ENCODE measurements around the gene PILRA. TPM values are rescaled to one million over a fixed set of nuclear protein-coding genes. Genes with fewer than 3 reads are reported as not detected.

Gene PILRA
- total and polyA plus RNA-seq, 2 donors (not counting 1 experiment from before 2014, with no cell fraction given) = 10.3 to 23.0 TPM

DNA sequence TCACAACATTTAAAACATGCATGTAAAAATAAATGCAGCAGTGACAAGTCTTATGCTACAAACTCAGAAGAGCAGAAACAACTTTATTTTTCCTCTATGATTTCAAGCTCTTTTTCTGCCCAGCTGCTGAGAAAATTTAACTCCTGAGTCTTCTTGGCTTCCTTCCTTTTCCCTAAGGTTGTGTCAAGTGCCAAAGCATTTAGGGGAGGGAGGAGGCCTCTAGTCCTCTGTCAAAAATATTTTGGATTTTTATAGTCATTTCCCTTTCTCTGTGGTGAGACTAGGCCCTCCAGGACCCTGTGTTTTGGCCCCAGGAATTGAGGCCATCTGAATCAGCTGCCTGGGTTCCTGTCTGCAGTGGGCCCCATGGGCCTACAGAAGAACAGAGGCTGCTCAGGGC lies 26.4 kb upstream of the PILRA start:
- intact Hi-C loops (cut with micrococcal nuclease) = loop anchor here (10.0 kb wide), 1 partner anchor 72 kb away; no protein-coding TSS in a partner anchor
- Histone ChIP-seq H2AFZ (ENCODE audit: insufficient read depth, low read depth, low read length, poor library complexity, severe bottlenecking) (no peak overlapping the region), H3K9ac (ENCODE audit: low read length) (no peak overlapping the region), H3K36me3 (replicated peaks in 1 of 2; ENCODE audit: control extremely low read depth in 1 of 2, control insufficient read depth in 1 of 2, extremely low read depth in 1 of 2, insufficient read depth in 2 of 2, low read length in 1 of 2) (peaks cover 9 to 62% of the 10 kb centered on the region in 2 experiments), H3K27ac (ENCODE audit: low read length in 2 of 2) (peak overlapping the region; percentile 2 to 30), H3K27me3 (replicated peaks in 1 of 4; ENCODE audit: control extremely low read depth in 1 of 4, control insufficient read depth in 3 of 4, insufficient read depth in 4 of 4, low read length in 3 of 4) (no peaks in the 10 kb centered on the region), H3K79me2 (ENCODE audit: control insufficient read depth, insufficient read depth, low read length) (peaks cover 68% of the 10 kb centered on the region), H3K4me1 (ENCODE audit: control insufficient read depth in 2 of 2, insufficient read depth in 2 of 2, low read length in 2 of 2) (peaks cover 17 to 32% of the 10 kb centered on the region in 2 donors), H3K9me3 (ENCODE audit: control extremely low read depth in 1 of 3, control insufficient read depth in 2 of 3, insufficient read depth in 1 of 3, low read length in 2 of 3) (no peaks in the 10 kb centered on the region), H4K20me1 (ENCODE audit: control insufficient read depth, insufficient read depth, low read length, poor library complexity, severe bottlenecking) (no peaks in the 10 kb centered on the region), H3K4me2 (replicated peaks; ENCODE audit: low read depth, low read length, poor library complexity, severe bottlenecking) (no peak overlapping the region), H3K4me3 (ENCODE audit: control extremely low read depth in 1 of 5, extremely low read depth in 1 of 5, insufficient read depth in 1 of 5, low read depth in 2 of 5, low read length in 4 of 5) (no peak overlapping the region)
- Mint-ChIP-seq H3K27me3 (no peaks in the 10 kb centered on the region), H3K4me1 (peaks cover 29% of the 10 kb centered on the region), H3K9me3 (ENCODE audit: insufficient read depth) (no peaks in the 10 kb centered on the region), H3K4me3 (no peak overlapping the region), H3K27ac (no peak overlapping the region)
- ATAC-seq (ENCODE audit: low read depth) (no peak), DNase-seq (no peak)
- POLR2A ChIA-PET = no interaction called here
- CTCF ChIA-PET = interaction anchor here (1.0 to 5.0 kb wide), 10 partner anchors 10 to 217 kb away, joined by 3 to 66 read pairs (median 5); no protein-coding TSS in a partner anchor
- TF ChIP-seq, protein P1, sequence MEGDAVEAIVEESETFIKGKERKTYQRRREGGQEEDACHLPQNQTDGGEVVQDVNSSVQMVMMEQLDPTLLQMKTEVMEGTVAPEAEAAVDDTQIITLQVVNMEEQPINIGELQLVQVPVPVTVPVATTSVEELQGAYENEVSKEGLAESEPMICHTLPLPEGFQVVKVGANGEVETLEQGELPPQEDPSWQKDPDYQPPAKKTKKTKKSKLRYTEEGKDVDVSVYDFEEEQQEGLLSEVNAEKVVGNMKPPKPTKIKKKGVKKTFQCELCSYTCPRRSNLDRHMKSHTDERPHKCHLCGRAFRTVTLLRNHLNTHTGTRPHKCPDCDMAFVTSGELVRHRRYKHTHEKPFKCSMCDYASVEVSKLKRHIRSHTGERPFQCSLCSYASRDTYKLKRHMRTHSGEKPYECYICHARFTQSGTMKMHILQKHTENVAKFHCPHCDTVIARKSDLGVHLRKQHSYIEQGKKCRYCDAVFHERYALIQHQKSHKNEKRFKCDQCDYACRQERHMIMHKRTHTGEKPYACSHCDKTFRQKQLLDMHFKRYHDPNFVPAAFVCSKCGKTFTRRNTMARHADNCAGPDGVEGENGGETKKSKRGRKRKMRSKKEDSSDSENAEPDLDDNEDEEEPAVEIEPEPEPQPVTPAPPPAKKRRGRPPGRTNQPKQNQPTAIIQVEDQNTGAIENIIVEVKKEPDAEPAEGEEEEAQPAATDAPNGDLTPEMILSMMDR (IDR thresholded peaks at IDR 0.05) = no peak
- no peak for TF ChIP-seq EZH2 (IDR thresholded peaks at IDR 0.05; ENCODE audit: borderline replicate concordance, insufficient read depth, low read depth, low read length, poor library complexity, severe bottlenecking)

DNA sequence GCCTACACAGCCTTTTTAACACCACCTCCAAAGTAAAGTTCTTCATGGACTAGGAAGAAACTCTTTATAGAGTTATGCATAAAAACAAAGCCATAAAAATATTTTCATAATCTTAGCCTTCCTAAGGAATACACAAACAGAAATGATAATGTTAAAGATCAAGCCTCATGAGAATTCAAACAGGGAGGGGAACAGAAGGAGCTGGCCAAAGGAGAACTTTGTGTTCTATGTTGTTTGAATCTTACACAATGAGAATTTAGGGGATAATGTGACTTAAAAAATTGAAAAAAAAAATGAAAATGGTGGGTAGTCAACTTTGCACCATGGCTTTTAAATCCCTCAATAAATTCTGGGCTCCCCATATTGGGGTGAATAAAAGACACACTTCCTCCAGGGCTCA lies 24.5 kb upstream of the PILRA start:
- Histone ChIP-seq H3K9ac (ENCODE audit: low read length) (no peak overlapping the region), H3K36me3 (replicated peaks in 1 of 2; ENCODE audit: control extremely low read depth in 1 of 2, control insufficient read depth in 1 of 2, extremely low read depth in 1 of 2, insufficient read depth in 2 of 2, low read length in 1 of 2) (peaks cover 9 to 65% of the 10 kb centered on the region in 2 experiments), H4K20me1 (ENCODE audit: control insufficient read depth, insufficient read depth, low read length, poor library complexity, severe bottlenecking) (no peaks in the 10 kb centered on the region), H3K79me2 (ENCODE audit: control insufficient read depth, insufficient read depth, low read length) (peaks cover 57% of the 10 kb centered on the region), H3K4me2 (replicated peaks; ENCODE audit: low read depth, low read length, poor library complexity, severe bottlenecking) (no peak overlapping the region), H3K27me3 (replicated peaks in 1 of 4; ENCODE audit: control extremely low read depth in 1 of 4, control insufficient read depth in 3 of 4, insufficient read depth in 4 of 4, low read length in 3 of 4) (no peaks in the 10 kb centered on the region), H2AFZ (ENCODE audit: insufficient read depth, low read depth, low read length, poor library complexity, severe bottlenecking) (no peak overlapping the region), H3K4me1 (ENCODE audit: control insufficient read depth in 2 of 2, insufficient read depth in 2 of 2, low read length in 2 of 2) (peaks cover 10 to 33% of the 10 kb centered on the region in 2 donors), H3K4me3 (ENCODE audit: control extremely low read depth in 1 of 5, extremely low read depth in 1 of 5, insufficient read depth in 1 of 5, low read depth in 2 of 5, low read length in 4 of 5) (no peak overlapping the region), H3K9me3 (ENCODE audit: control extremely low read depth in 1 of 3, control insufficient read depth in 2 of 3, insufficient read depth in 1 of 3, low read length in 2 of 3) (no peaks in the 10 kb centered on the region), H3K27ac (ENCODE audit: low read length in 2 of 2) (no peak overlapping the region)
- ATAC-seq (ENCODE audit: low read depth) (no peak), DNase-seq (no peak)
- ChIA-PET POLR2A (no interaction called here), CTCF (interaction anchor here (5.0 kb wide), 1 partner anchor 215 kb away, joined by 66 read pairs; no protein-coding TSS in a partner anchor)
- H3K4me3 Mint-ChIP-seq = no peak overlapping the region
- intact Hi-C loops (cut with micrococcal nuclease) = loop anchor here (10.0 kb wide), 1 partner anchor 74 kb away; no protein-coding TSS in a partner anchor
- no peaks in the 10 kb centered on the region for H3K9me3 Mint-ChIP-seq (ENCODE audit: insufficient read depth)
- no peak for TF ChIP-seq EZH2 (IDR thresholded peaks at IDR 0.05; ENCODE audit: borderline replicate concordance, insufficient read depth, low read depth, low read length, poor library complexity, severe bottlenecking)
- TF ChIP-seq, protein P1 (IDR thresholded peaks at IDR 0.05) = no peak
- no peak overlapping the region for H3K27ac Mint-ChIP-seq
- peaks cover 20% of the 10 kb centered on the region for H3K4me1 Mint-ChIP-seq
- H3K27me3 Mint-ChIP-seq = no peaks in the 10 kb centered on the region

All from B cell (primary cell).